ENCODE results near the gene FOXD2.

DNA sequence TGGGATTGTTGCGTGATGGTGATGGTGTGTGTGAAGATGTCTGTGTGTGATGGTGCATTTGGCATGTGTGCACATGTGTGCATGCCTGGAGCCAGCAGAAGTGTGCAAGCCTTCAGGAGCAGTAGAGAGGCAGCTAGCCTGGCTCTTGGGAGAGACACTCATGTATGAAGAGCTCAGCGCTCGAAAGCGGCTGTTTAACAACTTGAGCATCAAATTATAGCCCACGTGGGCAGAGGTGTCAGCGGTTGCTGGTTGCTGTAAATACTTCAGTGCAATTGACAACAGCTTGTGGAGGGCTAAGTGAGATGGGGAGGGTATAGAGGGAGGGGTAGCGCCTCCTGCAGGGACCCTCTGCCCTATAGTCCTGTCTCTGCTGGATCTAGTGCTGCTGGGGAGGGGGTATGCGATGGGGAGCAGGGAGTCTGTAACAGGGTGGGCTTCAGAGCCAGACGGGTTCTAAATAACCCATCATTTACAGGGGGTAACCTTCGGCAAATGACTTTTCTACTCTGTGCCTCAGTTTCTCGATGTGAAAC lies 21.5 kb downstream of the FOXD2 start:
- no peak for TF ChIP-seq EZH2 (IDR thresholded peaks at IDR 0.05; ENCODE audit: low read length, missing control alignments)
- TF ChIP-seq, protein P1, sequence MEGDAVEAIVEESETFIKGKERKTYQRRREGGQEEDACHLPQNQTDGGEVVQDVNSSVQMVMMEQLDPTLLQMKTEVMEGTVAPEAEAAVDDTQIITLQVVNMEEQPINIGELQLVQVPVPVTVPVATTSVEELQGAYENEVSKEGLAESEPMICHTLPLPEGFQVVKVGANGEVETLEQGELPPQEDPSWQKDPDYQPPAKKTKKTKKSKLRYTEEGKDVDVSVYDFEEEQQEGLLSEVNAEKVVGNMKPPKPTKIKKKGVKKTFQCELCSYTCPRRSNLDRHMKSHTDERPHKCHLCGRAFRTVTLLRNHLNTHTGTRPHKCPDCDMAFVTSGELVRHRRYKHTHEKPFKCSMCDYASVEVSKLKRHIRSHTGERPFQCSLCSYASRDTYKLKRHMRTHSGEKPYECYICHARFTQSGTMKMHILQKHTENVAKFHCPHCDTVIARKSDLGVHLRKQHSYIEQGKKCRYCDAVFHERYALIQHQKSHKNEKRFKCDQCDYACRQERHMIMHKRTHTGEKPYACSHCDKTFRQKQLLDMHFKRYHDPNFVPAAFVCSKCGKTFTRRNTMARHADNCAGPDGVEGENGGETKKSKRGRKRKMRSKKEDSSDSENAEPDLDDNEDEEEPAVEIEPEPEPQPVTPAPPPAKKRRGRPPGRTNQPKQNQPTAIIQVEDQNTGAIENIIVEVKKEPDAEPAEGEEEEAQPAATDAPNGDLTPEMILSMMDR (conservative IDR thresholded peaks at IDR 0.05 in 1 of 2, IDR thresholded peaks at IDR 0.05 in 1 of 2; ENCODE audit: low read depth in 1 of 2, low read length in 2 of 2), result no peak
